Smooth muscle cell (in vitro differentiated cells): ENCODE results near the gene BRICD5. TPM values are rescaled to one million over a fixed set of nuclear protein-coding genes. Genes with fewer than 3 reads are reported as not detected.

Source experiments
- DNase-seq: peaks from one replicate; lab custom pipeline; 2025; ENCODE audit not compliant: unreplicated experiment; lab: John Stamatoyannopoulos, UW
- H2AFZ ChIP-seq: fragments of 200-600 bp; sonication (generic); 2 replicates; pipeline ENCODE4 v1.6.0; 2016; ENCODE audit warnings: antibody characterized with exemption, low read depth, mild to moderate bottlenecking
- H3F3A ChIP-seq: fragments of 200-600 bp; sonication (generic); 2 replicates; pipeline ENCODE4 v1.6.0; 2017; ENCODE audit warnings: antibody characterized with exemption, low read depth
- H3K27ac ChIP-seq: fragments of 200-600 bp; sonication (generic); 2 replicates; pipeline ENCODE4 v1.5.1; 2016; ENCODE audit warnings: low read depth, mild to moderate bottlenecking
- H3K27me3 ChIP-seq: fragments of 200-600 bp; sonication (generic); 2 replicates; pipeline ENCODE4 v1.6.1; 2016; ENCODE audit warnings: low read depth, mild to moderate bottlenecking
- H3K36me3 ChIP-seq: fragments of 200-600 bp; sonication (generic); 2 replicates; pipeline ENCODE4 v1.5.1; 2016; ENCODE audit warnings: low read depth
- H3K4me1 ChIP-seq: fragments of 200-600 bp; sonication (generic); 2 replicates; pipeline ENCODE4 v1.5.1; 2016; ENCODE audit warnings: low read depth
- H3K4me2 ChIP-seq: fragments of 200-600 bp; sonication (generic); 2 replicates; pipeline ENCODE4 v1.6.0; 2016; ENCODE audit warnings: mild to moderate bottlenecking
- H3K4me3 ChIP-seq: fragments of 200-600 bp; sonication (generic); 2 replicates; pipeline ENCODE4 v1.5.1; 2016; ENCODE audit warnings: mild to moderate bottlenecking
- H3K79me2 ChIP-seq: fragments of 200-600 bp; sonication (generic); 2 replicates; pipeline ENCODE4 v1.6.0; 2016; ENCODE audit warnings: low read depth, mild to moderate bottlenecking
- H3K9ac ChIP-seq: fragments of 200-600 bp; sonication (generic); 2 replicates; pipeline ENCODE4 v1.6.0; 2016; ENCODE audit warnings: low read depth
- H3K9me3 ChIP-seq: fragments of 200-600 bp; sonication (generic); replicated peaks from 2 replicates; pipeline ENCODE4 v1.5.1; 2016; ENCODE audit warnings: low read depth
- H4K20me1 ChIP-seq: fragments of 200-600 bp; sonication (generic); 2 replicates; pipeline ENCODE4 v1.6.0; 2016; ENCODE audit warnings: low read depth
- CTCF ChIP-seq: fragments of 200-600 bp; sonication (generic); IDR thresholded peaks from 2 replicates; pipeline ENCODE4 v1.5.1; 2017; ENCODE audit warnings: borderline replicate concordance, mild to moderate bottlenecking, antibody characterized with exemption; ENCODE audit not compliant: insufficient read depth, poor library complexity, severe bottlenecking
- WGBS: methylation state at CpG from one replicate; pipeline ENCODE4 v1.1.7; 2016; ENCODE audit warnings: low lambda C conversion rate; 5-methylcytosine and 5-hydroxymethylcytosine counted together
- polyA plus RNA-seq: library from polyadenylated mRNA; unstranded; fragments of >200 nt; fragmentation: Nextera tagmentation; extraction: Ambion mirVana; gene quantifications from 2 replicates; pipeline ENCODE4 v1.2.1, GENCODE V29; 2016
- total RNA-seq: library from RNA; depleted of rRNA; stranded (reverse); fragments of >200 nt; gene quantifications from 2 replicates; pipeline ENCODE4 v1.2.3, GENCODE V29; 2014

Gene BRICD5
- total and polyA plus RNA-seq, 2 experiments from 2014 or later = 2.0 to 4.7 TPM

GRCh38 chr16:2210009-2210332, 692 bp downstream of the BRICD5 start:
- Histone ChIP-seq H3K27ac (no peak overlapping the region), H4K20me1 (peaks cover 15% of the 10 kb centered on the region), H3F3A (no peaks in the 10 kb centered on the region), H3K4me1 (peaks cover 13% of the 10 kb centered on the region), H3K79me2 (peaks cover 26% of the 10 kb centered on the region), H3K36me3 (no peaks in the 10 kb centered on the region), H3K4me3 (no peak overlapping the region), H3K4me2 (no peak overlapping the region), H3K27me3 (no peaks in the 10 kb centered on the region), H3K9ac (no peak overlapping the region), H3K9me3 (no peaks in the 10 kb centered on the region), H2AFZ (no peak overlapping the region)
- WGBS = 97% methylated on average over 17 of the region's 17 CpGs
- no peak for TF ChIP-seq CTCF
- no peak for DNase-seq

- no peak overlapping the region for H2AFZ ChIP-seq
- H3K4me1 ChIP-seq = peaks cover 13% of the 10 kb centered on the region
- no peak overlapping the region for H3K9ac ChIP-seq
- H3F3A ChIP-seq = no peaks in the 10 kb centered on the region
- no peak overlapping the region for H3K4me2 ChIP-seq
- H3K4me3 ChIP-seq = no peak overlapping the region
- no peaks in the 10 kb centered on the region for H3K36me3 ChIP-seq
- no peak for TF ChIP-seq CTCF
- peaks cover 26% of the 10 kb centered on the region for H3K79me2 ChIP-seq
- no peaks in the 10 kb centered on the region for H3K9me3 ChIP-seq
- no peak for DNase-seq
- H3K27me3 ChIP-seq = no peaks in the 10 kb centered on the region
- H3K27ac ChIP-seq = no peak overlapping the region
- 95% methylated on average over 26 of the region's 29 CpGs for WGBS
- H4K20me1 ChIP-seq = peaks cover 15% of the 10 kb centered on the region
Measured at GRCh38 chr16:2209258-2210008, 1.2 kb downstream of the BRICD5 start.

- H3K4me1 ChIP-seq = peaks cover 13% of the 10 kb centered on the region
- H3K79me2 ChIP-seq = peaks cover 20% of the 10 kb centered on the region
- H3K27ac ChIP-seq = no peak overlapping the region
- H4K20me1 ChIP-seq = peaks cover 14% of the 10 kb centered on the region
- no peak for TF ChIP-seq CTCF
- H3K4me3 ChIP-seq = no peak overlapping the region
- no peak overlapping the region for H3K4me2 ChIP-seq
- no peaks in the 10 kb centered on the region for H3K9me3 ChIP-seq
- H3K9ac ChIP-seq = no peak overlapping the region
- no peak overlapping the region for H2AFZ ChIP-seq
- WGBS = 95% methylated on average over 9 of the region's 9 CpGs
- DNase-seq = no peak
- H3K27me3 ChIP-seq = no peaks in the 10 kb centered on the region
- H3F3A ChIP-seq = no peaks in the 10 kb centered on the region
- no peaks in the 10 kb centered on the region for H3K36me3 ChIP-seq
Measured at GRCh38 chr16:2208772-2209171, 1.9 kb downstream of the BRICD5 start.

GRCh38 chr16:2208308-2208707, 2.4 kb downstream of the BRICD5 start:
- no peaks in the 10 kb centered on the region for H3F3A ChIP-seq
- DNase-seq = no peak
- no peak overlapping the region for H3K27ac ChIP-seq
- H3K4me3 ChIP-seq = no peak overlapping the region
- H2AFZ ChIP-seq = no peak overlapping the region
- H3K79me2 ChIP-seq = peaks cover 15% of the 10 kb centered on the region
- no peak overlapping the region for H3K9ac ChIP-seq
- no peaks in the 10 kb centered on the region for H3K9me3 ChIP-seq
- peaks cover 9% of the 10 kb centered on the region for H3K4me1 ChIP-seq
- no peaks in the 10 kb centered on the region for H3K27me3 ChIP-seq
- peaks cover 10% of the 10 kb centered on the region for H4K20me1 ChIP-seq
- H3K36me3 ChIP-seq = no peaks in the 10 kb centered on the region
- no peak for TF ChIP-seq CTCF
- no peak overlapping the region for H3K4me2 ChIP-seq
- 95% methylated on average over 19 of the region's 23 CpGs for WGBS
